A549 (cell line): ENCODE measurements around the gene PROSER3. TPM values are rescaled to one million over a fixed set of nuclear protein-coding genes. Genes with fewer than 3 reads are reported as not detected.
A peak's percentile ranks its signal among the peaks of the same experiment; 100 is the strongest.

Source experiments
- ATAC-seq, 2 experiments: fragments of 200-7000 bp in 1 of 2; fragments of >200 bp in 1 of 2; cut with Nextera tagmentation in 1 of 2; cut with Tn5 transposase in 1 of 2; 3 replicates each; pipeline versions ENCODE4 v1.8.0 to v1.9.1; 2018 to 2020; ENCODE audit warnings: mild to moderate bottlenecking in 1 of 2, moderate library complexity in 1 of 2
- CTCF ChIA-PET: fragments of 300-600 bp; sonication (Branson Sonifier 250); formaldehyde crosslinking; extraction: SDS; loops from one replicate; lab custom pipeline; 2021; ENCODE audit warnings: antibody characterized with exemption, inconsistent platforms; lab: Yijun Ruan, JAX
- POLR2A ChIA-PET: fragments of 350-600 bp; formaldehyde crosslinking; extraction: SDS; loops from one replicate; lab custom pipeline; 2021; ENCODE audit warnings: antibody characterized with exemption, inconsistent platforms; lab: Yijun Ruan, JAX
- DNase-seq, 2 experiments: peaks; one replicate each; pipeline versions ENCODE4 v3.0.0 to v3.0.0-alpha.2; 2011 to 2016; ENCODE audit warnings: low read depth in 1 of 2, low spot score in 1 of 2
- FAIRE-seq: peaks from 2 replicates; lab custom pipeline; 2011; peaks lifted over from hg19 to GRCh38; lab: Jason Lieb, UNC
- H3K27ac ChIP-seq, 2 experiments: fragments of >200 bp; sonication (Bioruptor Twin); formaldehyde crosslinking; 3 replicates each; pipeline ENCODE4 v1.5.1; 2016 to 2017
- H3K4me1 ChIP-seq: fragments of >200 bp; sonication (Bioruptor Twin); formaldehyde crosslinking; 3 replicates; pipeline ENCODE4 v1.6.1; 2016
- H3K4me2 ChIP-seq: fragments of >200 bp; sonication (Bioruptor Twin); formaldehyde crosslinking; 3 replicates; pipeline ENCODE4 v1.6.1; 2016
- H3K4me3 ChIP-seq: fragments of >200 bp; sonication (Bioruptor Twin); formaldehyde crosslinking; 3 replicates; pipeline ENCODE4 v1.5.1; 2016
- H3K9me3 ChIP-seq: fragments of >200 bp; sonication (Bioruptor Twin); formaldehyde crosslinking; 3 replicates; pipeline ENCODE4 v1.6.1; 2016
- EHF ChIP-seq: fragments of 250-450 bp; sonication (Bioruptor Pico); IDR thresholded peaks from 2 replicates; pipeline ENCODE4 v1.5.0; 2020; ENCODE audit warnings: mild to moderate bottlenecking
- EP300 ChIP-seq, 2 experiments: fragments of >200 bp; sonication (Bioruptor Twin); formaldehyde crosslinking; IDR thresholded peaks; 2 replicates in 1 of 2; 3 replicates in 1 of 2; pipeline ENCODE4 v1.6.1; 2016 to 2017
- ESRRA ChIP-seq: fragments of 150-350 bp; IDR thresholded peaks from 2 replicates; pipeline ENCODE4 v1.6.1; 2014; ENCODE audit warnings: mild to moderate bottlenecking, low read length, borderline replicate concordance
- FOSL2 ChIP-seq, 2 experiments: fragments of 450-650 bp in 1 of 2; fragments of >200 bp in 1 of 2; sonication (Bioruptor Twin) in 1 of 2; formaldehyde crosslinking; IDR thresholded peaks; 2 replicates each; pipeline versions ENCODE4 v1.5.0 to v1.6.1; 2016 to 2020; ENCODE audit warnings: mild to moderate bottlenecking in 1 of 2, moderate library complexity in 1 of 2
- FOXS1 ChIP-seq: fragments of 250-450 bp; sonication (Bioruptor Pico); IDR thresholded peaks from 2 replicates; pipeline ENCODE4 v1.5.0; 2020; ENCODE audit warnings: mild to moderate bottlenecking, moderate library complexity
- HDAC2 ChIP-seq: fragments of 200-600 bp; sonication (generic); IDR thresholded peaks from 2 replicates; pipeline ENCODE4 v1.6.1; 2016
- HEYL ChIP-seq: fragments of 250-450 bp; sonication (Bioruptor Pico); IDR thresholded peaks from 2 replicates; pipeline ENCODE4 v1.8.0; 2021; ENCODE audit warnings: mild to moderate bottlenecking, moderate library complexity
- HMGXB4 ChIP-seq: fragments of 250-450 bp; sonication (Bioruptor Pico); IDR thresholded peaks from 2 replicates; pipeline ENCODE4 v1.5.0; 2021; ENCODE audit warnings: mild to moderate bottlenecking, moderate library complexity, borderline replicate concordance
- HOXB13 ChIP-seq: fragments of 250-450 bp; sonication (Bioruptor Pico); IDR thresholded peaks from 2 replicates; pipeline ENCODE4 v1.5.0; 2020; ENCODE audit warnings: low read depth, mild to moderate bottlenecking, moderate library complexity
- JUN ChIP-seq, 2 experiments: fragments of >200 bp; sonication (Bioruptor Twin); formaldehyde crosslinking; IDR thresholded peaks; 2 replicates in 1 of 2; 3 replicates in 1 of 2; pipeline ENCODE4 v1.6.1; 2016 to 2017
- JUNB ChIP-seq: fragments of >200 bp; sonication (Bioruptor Twin); formaldehyde crosslinking; IDR thresholded peaks from 2 replicates; pipeline ENCODE4 v1.6.1; 2016
- KDM1A ChIP-seq: fragments of 200-600 bp; sonication (generic); IDR thresholded peaks from 2 replicates; pipeline ENCODE4 v1.6.1; 2016; ENCODE audit warnings: low read depth, mild to moderate bottlenecking
- KDM5A ChIP-seq: fragments of 200-600 bp; sonication (generic); IDR thresholded peaks from 2 replicates; pipeline ENCODE4 v1.6.1; 2016; ENCODE audit warnings: antibody characterized with exemption, mild to moderate bottlenecking
- MAFK ChIP-seq: fragments of 450-650 bp; IDR thresholded peaks from 2 replicates; pipeline ENCODE4 v1.6.1; 2014; ENCODE audit not compliant: partially characterized antibody
- MAX ChIP-seq: IDR thresholded peaks from 2 replicates; pipeline ENCODE4 v1.6.1; 2012
- MYC ChIP-seq: IDR thresholded peaks from 2 replicates; pipeline ENCODE4 v1.6.1; 2012; ENCODE audit warnings: mild to moderate bottlenecking, inconsistent platforms, low read length, improper control_type of control experiment, borderline replicate concordance
- NPAS2 ChIP-seq: fragments of 250-450 bp; sonication (Bioruptor Pico); IDR thresholded peaks from 2 replicates; pipeline ENCODE4 v1.8.0; 2022; ENCODE audit warnings: mild to moderate bottlenecking, moderate library complexity, borderline replicate concordance
- NR3C1 ChIP-seq: fragments of >200 bp; sonication (Bioruptor Twin); formaldehyde crosslinking; IDR thresholded peaks from 3 replicates; pipeline ENCODE4 v1.6.1; 2017
- PHF8 ChIP-seq: fragments of 200-600 bp; sonication (generic); IDR thresholded peaks from 2 replicates; pipeline ENCODE4 v1.6.1; 2016; ENCODE audit warnings: low read depth, mild to moderate bottlenecking, antibody characterized with exemption, moderate library complexity, borderline replicate concordance
- POLR2AphosphoS2 ChIP-seq: conservative IDR thresholded peaks from 2 replicates; pipeline ENCODE4 v1.6.1; 2012; ENCODE audit warnings: low read length, improper control_type of control experiment, inconsistent platforms
- RAD21 ChIP-seq, 2 experiments: fragments of >200 bp in 1 of 2; sonication (Bioruptor Twin) in 1 of 2; formaldehyde crosslinking in 1 of 2; IDR thresholded peaks in 1 of 2; conservative IDR thresholded peaks in 1 of 2; 2 replicates in 1 of 2; 3 replicates in 1 of 2; pipeline ENCODE4 v1.6.1; 2012 to 2018; ENCODE audit warnings: inconsistent platforms in 1 of 2
- RARB ChIP-seq: fragments of 250-450 bp; sonication (Bioruptor Pico); IDR thresholded peaks from 2 replicates; pipeline ENCODE4 v1.8.0; 2021; ENCODE audit warnings: mild to moderate bottlenecking, moderate library complexity
- RCOR1 ChIP-seq: fragments of 150-350 bp; IDR thresholded peaks from 2 replicates; pipeline ENCODE4 v1.6.1; 2014; ENCODE audit warnings: antibody characterized with exemption, low read length, low read depth
- SREBF2 ChIP-seq: fragments of 450-650 bp; IDR thresholded peaks from 2 replicates; pipeline ENCODE4 v1.6.1; 2014; ENCODE audit warnings: mild to moderate bottlenecking, moderate library complexity
- TFCP2L1 ChIP-seq: fragments of 250-450 bp; sonication (Bioruptor Pico); IDR thresholded peaks from 2 replicates; pipeline ENCODE4 v1.5.0; 2021; ENCODE audit warnings: mild to moderate bottlenecking
- TP53 ChIP-seq: fragments of 250-450 bp; sonication (Bioruptor Pico); IDR thresholded peaks from 2 replicates; pipeline ENCODE4 v1.5.0; 2021; ENCODE audit warnings: mild to moderate bottlenecking, moderate library complexity
- USF2 ChIP-seq: fragments of 450-650 bp; IDR thresholded peaks from 2 replicates; pipeline ENCODE4 v1.6.1; 2014; ENCODE audit warnings: antibody characterized with exemption
- ZSCAN20 ChIP-seq: fragments of 250-450 bp; sonication (Bioruptor Pico); IDR thresholded peaks from 2 replicates; pipeline ENCODE4 v1.8.0; 2022; ENCODE audit warnings: mild to moderate bottlenecking, moderate library complexity
- WGBS: methylation state at CpG from one replicate; pipeline ENCODE4 v1.1.6; 2017; ENCODE audit errors: missing lambda C conversion rate; 5-methylcytosine and 5-hydroxymethylcytosine counted together
- polyA plus RNA-seq, 4 experiments: library from polyadenylated mRNA; depleted of rRNA in 3 of 4; stranded (reverse); fragments of >200 nt; fragmentation: RNase III in 1 of 4; extraction: RNeasy Plus Mini Kit Qiagen cat#74134 plus additional on column Dnase treatment in 1 of 4; gene quantifications; 2 replicates in 3 of 4; 3 replicates in 1 of 4; pipeline ENCODE4 v1.2.3, GENCODE V29; 2011 to 2017
- TF ChIP-seq, protein P1 (sequence below): fragments of >200 bp; sonication (Bioruptor Twin); formaldehyde crosslinking; IDR thresholded peaks from 3 replicates; pipeline ENCODE4 v1.6.1; 2016

Gene PROSER3
- polyA plus RNA-seq, 2 of the 4 experiments (the other 2 are of a cell fraction) = 19.5 to 24.4 TPM

DNA sequence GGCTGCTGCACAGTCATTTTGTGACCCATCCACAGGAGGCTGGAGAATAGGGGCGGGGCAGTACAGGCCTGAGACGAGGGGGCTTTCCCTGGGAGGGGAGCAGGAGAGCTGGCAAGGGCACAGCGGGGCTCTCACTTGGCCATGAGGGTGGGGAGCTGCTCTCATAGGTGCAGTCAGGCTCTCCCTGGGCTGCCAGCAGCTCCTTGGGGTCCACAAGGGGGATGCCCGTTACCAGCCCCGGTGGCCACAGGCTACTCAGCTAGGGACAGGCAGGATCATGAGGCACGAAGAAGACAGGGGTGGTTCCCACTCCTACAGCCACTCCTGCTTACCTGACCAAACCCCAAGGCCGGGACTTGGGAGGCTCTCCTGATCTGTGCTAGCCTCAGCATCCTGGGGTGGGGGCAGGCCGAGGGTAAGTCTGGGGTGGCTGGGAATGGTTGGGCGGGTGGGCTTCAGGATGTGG is 33.9 kb downstream of the PROSER3 start:
- Histone ChIP-seq H3K9me3 (no peaks in the 10 kb centered on the region), H3K4me3 (no peak overlapping the region), H3K27ac (no peak overlapping the region), H3K4me1 (peaks cover 8% of the 10 kb centered on the region), H3K4me2 (no peak overlapping the region)
- no peak for ATAC-seq
- CTCF ChIA-PET = interaction anchor here (0.9 to 2.2 kb wide), 4 partner anchors 9 to 43 kb away, joined by 3 to 9 read pairs (median 6); no protein-coding TSS in a partner anchor
- FAIRE-seq = no peak
- TF ChIP-seq JUNB (no peak), SREBF2 (no peak), KDM5A (no peak), TFCP2L1 (CRISPR knock-in tag) (no peak), USF2 (no peak), ZSCAN20 (CRISPR knock-in tag) (no peak), RARB (CRISPR knock-in tag) (no peak), EHF (CRISPR knock-in tag) (no peak), PHF8 (no peak), HOXB13 (CRISPR knock-in tag) (no peak), MAX (no peak)
- TF ChIP-seq, protein P1, sequence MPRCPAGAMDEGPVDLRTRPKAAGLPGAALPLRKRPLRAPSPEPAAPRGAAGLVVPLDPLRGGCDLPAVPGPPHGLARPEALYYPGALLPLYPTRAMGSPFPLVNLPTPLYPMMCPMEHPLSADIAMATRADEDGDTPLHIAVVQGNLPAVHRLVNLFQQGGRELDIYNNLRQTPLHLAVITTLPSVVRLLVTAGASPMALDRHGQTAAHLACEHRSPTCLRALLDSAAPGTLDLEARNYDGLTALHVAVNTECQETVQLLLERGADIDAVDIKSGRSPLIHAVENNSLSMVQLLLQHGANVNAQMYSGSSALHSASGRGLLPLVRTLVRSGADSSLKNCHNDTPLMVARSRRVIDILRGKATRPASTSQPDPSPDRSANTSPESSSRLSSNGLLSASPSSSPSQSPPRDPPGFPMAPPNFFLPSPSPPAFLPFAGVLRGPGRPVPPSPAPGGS = no peak
- no peak for DNase-seq
- WGBS = 84% methylated on average over 9 of the region's 9 CpGs
- POLR2A ChIA-PET = no interaction called here

DNA sequence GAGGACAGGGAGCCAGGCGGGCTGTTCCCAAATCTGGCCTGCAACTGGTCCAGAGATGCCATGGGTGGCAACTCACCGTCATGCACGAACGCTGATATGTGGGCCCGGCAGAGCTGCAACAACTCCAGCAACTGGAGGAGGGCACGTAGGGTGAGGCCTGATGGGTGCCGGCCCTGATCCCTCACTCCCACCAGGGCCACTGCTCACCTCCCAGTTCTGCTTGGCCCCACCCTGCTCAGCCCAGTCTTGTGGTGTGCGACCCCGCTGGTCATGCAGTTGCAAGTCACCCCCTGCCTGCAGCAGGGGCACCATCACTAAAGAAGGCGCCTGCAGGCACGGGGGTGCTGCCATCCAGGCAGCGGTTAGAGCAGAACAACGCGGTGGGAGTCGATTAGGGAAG is 34.3 kb downstream of the PROSER3 start:
- WGBS = 91% methylated on average over 15 of the region's 15 CpGs
- CTCF ChIA-PET = interaction anchor here (0.9 to 2.1 kb wide), 3 partner anchors 8 to 43 kb away, joined by 3 to 9 read pairs (median 5); no protein-coding TSS in a partner anchor
- FAIRE-seq = no peak

GRCh38 chr19:35792888-35793287 is 34.9 kb downstream of the PROSER3 start:
- H3K4me2 ChIP-seq = no peak overlapping the region
- TF ChIP-seq FOXS1 (CRISPR knock-in tag) (no peak), EP300 (IDR thresholded peaks at IDR 0.05) (no peak), JUN (IDR thresholded peaks at IDR 0.05) (no peak), MAX (no peak), RARB (CRISPR knock-in tag) (no peak), MAFK (no peak), NR3C1 (no peak), HEYL (CRISPR knock-in tag) (no peak), NPAS2 (CRISPR knock-in tag) (no peak), HDAC2 (no peak), ESRRA (no peak), POLR2AphosphoS2 (no peak), EHF (CRISPR knock-in tag) (no peak), KDM1A (no peak), RAD21 (conservative IDR thresholded peaks at IDR 0.05 in 1 of 2, IDR thresholded peaks at IDR 0.05 in 1 of 2) (no peak)
- 74% methylated on average over 8 of the region's 8 CpGs for WGBS
- FAIRE-seq (no peak), ATAC-seq (0 out of 6 replicates have a peak, but pooled peaks of 1 of the 2 experiments have one; percentile 2), DNase-seq (no peak)
- POLR2A ChIA-PET = no interaction called here
- H3K4me3 ChIP-seq = no peak overlapping the region
- no peaks in the 10 kb centered on the region for H3K9me3 ChIP-seq
- peaks cover 8% of the 10 kb centered on the region for H3K4me1 ChIP-seq
- no peak overlapping the region for H3K27ac ChIP-seq
- CTCF ChIA-PET = interaction anchor here (0.6 to 1.2 kb wide), 3 partner anchors 17 to 140 kb away, joined by 3 read pairs; no protein-coding TSS in a partner anchor

More for the DNA sequence above, 34.3 kb downstream of the PROSER3 start:
- ATAC-seq (no peak), DNase-seq (no peak)
- Histone ChIP-seq H3K4me3 (no peak overlapping the region), H3K4me2 (no peak overlapping the region), H3K27ac (no peak overlapping the region), H3K9me3 (no peaks in the 10 kb centered on the region), H3K4me1 (peaks cover 8% of the 10 kb centered on the region)
- TF ChIP-seq MYC = no peak
- no peak for TF ChIP-seq RCOR1
- TF ChIP-seq FOXS1 (CRISPR knock-in tag) = no peak
- no peak for TF ChIP-seq TP53 (CRISPR knock-in tag)
- no peak for TF ChIP-seq JUNB
- no peak for TF ChIP-seq FOSL2 (IDR thresholded peaks at IDR 0.05)
- TF ChIP-seq FOSL2 (CRISPR knock-in tag; IDR thresholded peaks at IDR 0.05) = no peak
- TF ChIP-seq ESRRA = no peak
- no peak for TF ChIP-seq HEYL (CRISPR knock-in tag)
- TF ChIP-seq HMGXB4 (CRISPR knock-in tag) = no peak
- no peak for TF ChIP-seq SREBF2
- POLR2A ChIA-PET = no interaction called here
